NCI-H2227 (cell line): ENCODE measurements around the gene MTA3.
"Not testable (repeated sequence)": the region's sequence is repeated elsewhere in the genome, so short reads cannot be mapped to it uniquely, and the experiment has no call there.

Source experiments
- DNase-seq: peaks from one replicate; lab custom pipeline; 2025; ENCODE audit not compliant: unreplicated experiment; lab: John Stamatoyannopoulos, UW

Gene MTA3

DNA sequence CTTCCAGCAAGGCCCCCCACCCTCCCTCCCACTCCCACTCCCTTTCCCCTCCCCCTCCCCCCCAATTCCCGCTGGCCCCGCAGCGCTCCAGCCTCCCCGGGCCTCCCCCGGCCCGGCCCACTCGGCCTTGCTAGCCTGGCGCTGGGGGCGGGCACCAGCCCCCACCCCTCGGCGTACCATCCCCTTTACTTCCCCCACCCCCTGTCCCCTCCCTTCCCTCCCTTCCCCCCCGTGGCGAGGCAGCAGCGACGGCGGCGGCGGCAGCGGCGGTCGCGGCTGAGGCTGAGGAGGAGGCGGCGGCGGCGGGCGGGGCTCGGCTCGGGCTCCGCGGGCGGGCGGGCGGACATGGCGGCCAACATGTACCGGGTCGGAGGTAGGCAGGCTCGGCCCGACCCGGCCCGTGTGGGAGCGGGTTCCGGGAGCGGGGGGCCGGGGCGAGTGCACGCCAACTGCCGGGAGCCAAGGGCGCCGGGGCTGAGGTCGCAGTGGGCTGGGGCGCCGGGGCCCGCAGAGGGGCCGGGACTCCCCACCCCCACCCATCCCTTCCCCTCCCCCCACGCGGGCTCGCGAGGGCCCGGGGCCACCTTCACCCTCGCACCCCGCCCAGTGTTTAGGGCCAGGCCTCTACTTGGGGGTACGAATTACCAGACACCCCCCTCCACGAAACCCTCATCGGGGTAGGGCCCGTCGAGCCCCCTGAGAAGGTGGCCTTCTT, at the start of gene MTA3:
MTA3 (plus strand) TSS at position 232 of the 715 bp plus-strand sequence; CDS start at position 346, 114 bp downstream.
- DNase-seq, result peak; percentile 86

DNA sequence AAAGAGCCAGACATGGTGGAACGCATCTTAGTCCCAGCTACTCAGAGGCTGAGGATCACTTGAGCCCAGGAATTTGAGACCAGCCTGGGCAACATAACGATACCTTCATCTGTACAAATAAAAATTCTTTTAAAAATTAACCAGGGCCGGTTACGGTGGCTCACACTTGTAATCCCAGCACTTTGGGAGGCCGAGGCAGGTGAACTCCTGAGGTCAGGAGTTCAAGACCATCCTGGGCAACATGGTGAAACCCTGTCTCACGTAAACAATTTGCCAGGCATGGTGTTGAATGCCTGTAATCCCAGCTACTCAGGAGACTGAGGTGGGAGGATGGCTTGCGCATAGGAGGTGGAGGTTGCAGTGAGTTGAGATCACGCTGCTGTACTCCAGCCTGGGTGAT, 48.8 kb upstream of the MTA3 start:
- no peak for DNase-seq

DNA sequence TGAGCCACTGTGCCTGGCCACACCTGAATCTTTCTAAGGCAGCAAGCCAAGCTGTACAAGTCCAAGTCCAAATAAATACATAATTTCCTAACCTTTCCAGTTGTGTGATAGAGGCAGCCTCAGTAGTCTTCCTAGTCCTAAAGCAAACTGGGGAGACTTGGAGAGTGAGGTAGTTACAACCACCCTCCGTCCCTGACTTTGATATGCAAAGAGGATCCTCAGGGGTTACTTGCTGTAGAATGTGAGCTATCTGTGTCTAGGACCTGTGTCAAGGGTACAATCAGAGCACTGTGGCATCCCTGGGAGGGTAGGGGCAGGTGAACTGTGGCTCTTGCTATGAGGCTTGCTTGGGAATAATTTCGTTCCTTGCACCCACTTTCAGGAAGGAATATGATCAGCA, 46.4 kb upstream of the MTA3 start:
- no peak for DNase-seq

DNA sequence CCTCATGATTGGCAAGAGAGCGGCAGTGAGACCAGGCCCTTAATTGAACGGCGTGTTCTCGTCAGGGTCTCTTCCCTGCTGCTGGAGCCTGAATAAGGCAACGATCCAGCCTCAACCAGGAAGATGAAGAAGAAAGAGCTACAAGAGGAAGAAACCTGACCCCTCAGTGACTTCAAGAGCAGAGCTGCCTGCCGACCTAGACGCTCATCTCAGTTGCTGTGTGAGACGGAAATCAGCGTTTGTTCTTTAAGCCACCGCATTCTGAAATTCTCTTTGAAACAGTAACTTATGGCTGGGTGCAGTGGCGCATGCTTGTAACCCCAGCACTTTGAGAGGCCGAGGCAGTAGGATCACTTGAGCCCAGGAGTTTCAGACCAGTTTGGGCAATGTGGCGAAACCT, 45.1 kb upstream of the MTA3 start:
- no peak for DNase-seq

DNA sequence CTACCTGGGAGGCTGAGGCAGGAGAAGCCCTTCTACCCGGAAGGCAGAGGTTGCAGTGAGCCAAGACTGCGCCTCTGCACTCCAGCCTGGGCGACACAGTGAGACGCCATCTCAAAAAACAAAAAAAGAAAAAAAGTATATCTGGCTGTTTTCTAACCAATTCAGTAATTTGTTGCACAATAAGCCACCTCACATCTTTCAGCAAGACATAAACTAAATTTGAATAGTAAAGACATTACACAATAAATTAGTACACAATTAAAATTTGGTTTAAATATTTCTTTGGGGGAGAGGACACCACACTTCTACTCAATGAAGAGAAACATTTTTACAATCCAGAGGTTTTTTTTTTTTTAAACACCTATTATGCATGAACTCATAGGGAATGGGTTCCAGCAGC, 36.0 kb upstream of the MTA3 start:
- no peak for DNase-seq

DNA sequence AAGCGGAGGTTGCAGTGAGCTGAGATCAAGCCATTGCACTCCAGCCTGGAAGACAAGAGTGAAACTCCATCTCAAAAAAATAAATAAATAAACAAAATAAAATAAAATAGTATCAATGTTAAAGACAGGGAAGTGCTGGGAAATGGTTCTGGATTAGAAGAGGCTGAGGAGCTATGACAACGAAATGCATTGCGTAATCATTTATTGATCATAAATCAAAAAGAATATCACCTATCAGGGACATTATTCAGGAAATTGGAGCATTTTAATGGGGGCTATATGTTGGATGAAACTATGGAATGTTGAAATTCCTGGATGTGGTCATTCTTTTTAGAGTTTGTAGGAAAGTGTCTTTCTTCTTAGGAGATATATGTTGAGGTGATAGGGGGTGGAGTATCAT, 30.9 kb upstream of the MTA3 start:
- no peak for DNase-seq

DNA sequence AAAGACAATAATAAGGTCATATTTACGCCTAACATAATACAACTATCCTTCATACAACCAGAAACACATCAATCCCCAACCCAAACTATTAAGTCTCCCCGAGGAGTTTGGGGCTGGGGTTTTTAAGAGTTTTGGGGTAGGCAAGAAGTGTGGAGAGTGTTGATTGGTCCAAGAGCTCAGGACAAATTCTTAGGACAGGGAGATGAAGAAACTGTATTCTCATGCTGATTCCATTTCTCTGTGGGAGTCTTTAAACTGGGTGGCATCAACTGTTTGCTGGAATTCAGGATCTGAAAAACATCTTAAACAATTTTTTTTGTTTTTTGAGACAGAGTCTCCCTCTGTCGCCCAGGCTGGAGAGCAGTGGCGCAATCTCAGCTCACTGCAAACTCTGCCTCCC, 25.6 kb upstream of the MTA3 start:
- no peak for DNase-seq

DNA sequence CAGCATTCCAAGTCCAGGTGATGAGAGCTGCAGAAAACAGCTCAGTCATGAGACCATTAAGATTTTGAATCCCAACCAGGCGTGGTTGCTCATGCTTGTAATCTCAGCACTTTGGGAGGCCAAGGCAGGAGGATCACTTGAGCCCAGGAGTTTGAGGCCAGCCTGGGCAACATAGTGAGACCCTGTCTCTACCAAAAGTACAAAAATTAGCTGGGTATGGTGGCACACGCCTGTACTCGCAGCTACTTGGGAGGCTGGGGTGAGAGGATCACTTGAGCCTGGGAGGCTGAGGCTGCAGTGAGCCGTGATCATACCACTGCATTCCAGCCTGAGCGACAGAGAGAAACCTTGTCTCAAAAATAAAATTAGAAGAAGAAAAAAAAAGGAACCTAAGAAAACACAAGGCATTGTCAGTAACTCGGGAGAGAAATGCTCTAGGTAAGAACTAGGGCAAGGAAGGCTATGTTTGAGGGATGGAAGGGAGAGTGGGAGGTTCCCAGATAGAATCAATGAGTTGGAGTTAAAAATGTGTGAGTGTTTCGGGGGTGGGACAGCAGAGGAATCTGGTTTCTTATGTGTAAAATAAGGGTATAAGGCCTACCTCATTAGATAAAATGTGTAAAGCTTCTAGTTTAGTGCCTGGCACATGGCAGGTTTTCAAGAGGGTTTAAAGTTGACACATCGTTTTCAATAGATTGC, 23.3 kb upstream of the MTA3 start:
- no peak for DNase-seq

DNA sequence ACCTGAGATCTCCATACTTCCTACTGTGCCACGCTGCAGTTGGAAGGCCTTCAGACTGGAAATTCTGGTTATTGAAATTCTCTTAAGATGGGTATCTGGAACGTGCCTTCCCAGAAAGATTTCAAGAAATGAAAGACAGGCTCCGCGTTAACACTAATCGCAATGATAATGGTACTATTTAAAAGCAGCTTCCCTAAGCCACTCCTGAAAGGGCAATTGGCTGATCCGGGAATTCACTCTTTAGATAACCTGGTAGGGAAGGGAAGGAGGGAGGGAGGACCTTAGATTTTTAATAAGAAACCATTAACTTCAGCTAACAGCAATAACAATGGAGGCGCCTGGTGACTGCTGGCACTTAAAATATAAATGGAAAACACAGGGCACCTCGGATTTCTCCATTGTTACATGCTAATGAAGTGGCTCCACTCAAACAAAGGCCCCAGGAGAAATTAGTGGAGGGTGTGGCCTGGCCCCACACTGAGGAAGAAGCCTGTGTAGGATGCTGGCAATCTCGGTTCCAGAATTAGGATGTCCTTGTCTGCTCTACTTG, 22.5 kb upstream of the MTA3 start:
- peak; percentile 26 for DNase-seq

DNA sequence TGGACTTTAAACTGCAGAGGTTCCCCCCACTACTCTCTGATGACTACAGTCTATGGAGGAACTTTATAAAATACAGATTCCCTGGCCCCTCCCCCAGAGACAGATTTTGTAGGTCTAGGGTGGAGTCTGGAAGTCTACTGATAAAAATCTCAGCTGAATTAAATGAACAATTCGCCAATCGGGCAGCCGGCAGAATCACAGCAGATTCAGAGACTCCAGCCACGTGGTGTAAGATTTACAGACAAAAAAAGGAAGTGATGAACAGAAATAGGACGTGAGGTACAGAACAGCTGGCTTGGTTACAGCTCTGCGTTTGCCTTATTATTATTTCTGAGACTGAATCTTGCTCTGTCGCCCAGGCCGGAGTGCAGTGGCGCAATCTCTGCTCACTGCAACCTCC, 21.4 kb upstream of the MTA3 start:
- DNase-seq, result no peak

DNA sequence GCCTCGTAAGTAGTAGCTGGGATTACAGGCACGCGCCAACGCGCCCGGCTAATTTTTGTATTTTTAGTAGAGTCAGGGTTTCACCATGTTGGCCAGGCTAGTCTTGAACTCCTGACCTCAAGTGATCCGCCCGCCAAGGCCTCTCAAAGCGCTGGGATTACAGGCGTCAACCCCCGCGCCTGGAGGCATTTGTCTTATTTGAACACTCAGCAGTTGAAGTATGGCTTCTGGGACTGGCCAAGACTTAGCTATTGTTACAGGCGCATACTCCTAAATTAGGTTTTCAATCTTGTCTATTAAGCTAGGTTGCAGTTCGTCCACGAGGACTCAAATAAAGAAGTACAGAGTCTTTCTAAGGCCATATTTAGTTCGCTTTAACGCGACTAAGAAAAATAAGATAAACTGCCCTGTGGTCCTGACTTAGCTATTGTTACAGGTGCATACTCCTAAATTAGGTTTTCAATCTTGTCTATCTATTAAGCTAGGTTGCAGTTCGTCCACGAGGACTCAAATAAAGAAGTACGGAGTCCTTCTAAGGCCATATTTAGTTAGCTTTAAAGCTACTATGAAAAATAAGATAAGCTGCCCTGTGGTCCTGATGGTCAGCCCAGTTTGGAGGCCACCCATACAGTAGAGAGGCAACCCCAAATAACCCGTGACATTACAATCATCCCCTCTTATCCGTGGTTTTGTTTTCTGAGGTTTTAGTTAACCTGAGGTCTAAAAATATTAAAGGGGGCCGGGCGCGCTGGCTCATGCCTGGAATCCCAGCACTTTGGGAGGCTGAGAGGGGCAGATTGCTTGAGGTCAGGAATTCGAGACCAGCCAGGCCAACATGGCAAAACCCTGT, 20.8 kb upstream of the MTA3 start:
- no peak for DNase-seq

DNA sequence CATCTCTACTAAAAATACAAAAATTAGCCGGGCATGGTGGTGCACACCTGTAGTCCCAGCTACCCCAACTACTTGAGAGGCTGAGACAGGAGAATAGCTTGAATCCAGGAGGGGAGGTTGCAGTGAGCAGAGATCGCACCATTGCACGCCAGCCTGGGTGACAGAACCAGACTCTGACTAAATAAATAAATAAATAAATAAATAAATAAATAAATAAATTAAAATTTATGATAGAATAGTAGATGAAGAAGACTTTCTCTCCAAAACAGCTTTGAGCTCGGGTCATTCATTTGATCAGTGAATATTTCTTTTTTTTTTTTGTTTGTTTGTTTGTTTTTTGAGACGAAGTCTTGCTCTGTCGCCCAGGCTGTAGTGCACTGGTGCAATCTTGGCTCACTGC, 17.6 kb upstream of the MTA3 start:
- DNase-seq, result no peak

DNA sequence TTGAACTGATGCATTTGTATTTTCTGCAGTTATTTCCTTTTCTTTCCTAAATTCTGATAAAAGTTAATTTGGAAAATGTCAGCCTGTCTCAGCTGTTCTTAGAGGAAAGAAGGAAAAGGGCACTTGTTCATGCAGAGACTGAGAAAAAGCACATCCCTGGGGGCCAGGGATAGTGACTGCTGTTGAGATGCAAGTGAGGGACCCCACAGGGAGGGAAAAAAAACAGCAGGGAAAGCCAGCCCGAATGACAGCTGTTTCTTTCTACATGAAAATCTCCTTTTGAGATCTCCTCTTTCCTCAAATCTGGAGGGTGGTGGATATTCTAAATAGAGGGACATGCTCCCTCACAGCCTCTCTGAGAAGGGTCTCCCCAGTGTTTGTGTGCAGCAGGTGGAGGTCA, 14.0 kb upstream of the MTA3 start:
- no peak for DNase-seq

DNA sequence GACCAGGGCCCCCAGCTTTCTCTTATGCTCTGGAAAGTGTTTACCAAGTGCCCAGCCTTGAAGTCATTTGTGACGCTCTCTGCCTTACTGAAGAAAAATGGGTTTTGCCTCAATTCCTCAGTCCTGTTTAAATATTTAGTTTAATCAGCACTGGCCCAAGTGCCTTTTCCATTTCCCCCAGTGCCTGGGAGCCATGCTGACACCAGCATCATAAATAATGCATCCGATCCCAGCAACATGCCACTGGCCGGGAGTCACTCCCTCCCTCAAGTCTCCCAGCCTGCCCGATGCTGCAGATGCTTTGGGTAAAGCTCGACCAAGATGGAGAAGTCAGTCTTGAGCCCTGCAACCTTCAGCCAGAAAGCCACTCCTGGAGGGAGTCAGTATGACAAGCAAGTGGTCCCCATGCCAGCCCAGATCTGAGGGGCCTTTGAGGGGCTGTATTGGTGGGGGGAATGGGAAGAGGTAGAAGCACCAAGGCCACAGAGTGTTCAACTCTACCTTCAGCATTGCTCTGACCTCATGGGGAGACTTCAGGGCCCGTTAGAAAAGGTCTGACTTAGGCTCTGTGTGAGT, 12.0 kb upstream of the MTA3 start:
- DNase-seq, result no peak

DNA sequence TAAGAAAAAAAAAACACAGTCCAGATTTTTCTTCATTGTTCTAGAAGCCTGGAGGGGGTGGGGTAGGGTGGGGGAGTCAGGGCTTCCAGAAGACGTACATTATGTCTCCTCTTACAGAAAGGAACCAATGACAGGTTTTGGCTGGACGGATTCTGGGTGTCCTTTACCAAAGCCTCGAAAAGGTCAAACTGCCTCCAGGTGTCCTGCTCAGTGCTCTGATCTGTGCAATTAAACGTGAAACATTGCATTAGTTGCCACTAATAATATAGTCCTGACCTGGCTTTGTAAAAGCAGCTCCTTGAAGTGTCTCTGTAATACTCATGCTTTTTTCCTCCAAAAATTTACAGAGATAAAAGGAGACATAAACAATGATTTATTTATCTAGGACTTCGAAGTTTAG, 11.1 kb upstream of the MTA3 start:
- no peak for DNase-seq

DNA sequence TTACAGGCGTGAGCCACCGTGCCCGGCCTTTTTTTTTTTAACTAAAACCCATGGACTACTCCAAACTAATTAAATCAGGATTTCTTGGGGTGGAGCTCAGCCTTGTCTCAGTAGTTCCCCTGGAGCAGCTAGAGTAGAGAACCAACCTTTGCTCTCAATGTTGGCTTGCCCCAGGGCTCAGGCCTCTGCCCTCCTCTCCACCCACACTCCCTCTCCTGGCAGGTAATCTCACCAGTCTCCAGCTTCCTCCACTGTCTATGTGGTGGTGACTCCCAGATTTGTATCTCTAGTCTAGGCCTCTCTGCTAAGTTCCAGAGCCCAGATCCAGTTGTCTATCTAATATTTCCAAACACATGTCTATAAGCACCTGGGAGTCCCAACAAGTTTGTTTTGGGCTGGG, 9.6 kb upstream of the MTA3 start:
- DNase-seq, result no peak

DNA sequence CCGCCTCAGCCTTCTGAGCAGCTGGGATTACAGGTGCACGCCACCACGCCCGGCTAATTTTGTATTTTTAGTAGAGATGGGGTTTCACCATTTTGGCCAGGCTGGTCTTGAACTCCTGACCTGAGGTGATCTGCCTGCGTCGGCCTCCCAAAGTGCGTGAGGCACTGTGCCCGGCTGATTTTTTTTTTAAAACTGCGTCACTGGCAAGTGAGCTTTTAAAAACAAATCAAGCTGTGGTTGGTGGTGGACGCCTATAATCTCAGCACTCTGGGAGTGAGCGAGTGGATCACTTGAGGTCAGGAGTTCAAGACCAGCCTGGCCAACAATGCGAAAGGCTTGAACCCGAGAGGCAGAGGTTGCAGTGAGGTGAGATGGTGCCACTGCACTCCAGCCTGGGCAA, 8.3 kb upstream of the MTA3 start:
- DNase-seq, result not testable (repeated sequence)

DNA sequence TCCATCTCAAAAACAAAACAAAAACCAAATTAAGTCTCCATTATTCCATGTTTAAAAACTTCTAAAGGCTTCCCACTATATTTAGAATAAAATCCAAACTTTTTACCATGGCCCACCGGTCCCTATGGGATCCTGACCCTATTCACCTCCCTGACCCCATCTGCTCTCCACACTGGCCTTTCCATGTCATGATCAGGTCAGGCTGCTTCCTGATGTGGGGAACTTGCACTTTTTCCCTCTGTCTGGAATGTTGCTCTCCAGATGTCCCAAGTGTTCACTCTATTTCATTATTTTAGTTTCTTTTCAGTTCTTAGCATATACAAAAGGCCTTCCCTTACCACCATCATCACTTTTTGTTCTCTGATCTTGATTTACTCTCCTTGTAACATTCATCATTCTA, 7.5 kb upstream of the MTA3 start:
- no peak for DNase-seq

DNA sequence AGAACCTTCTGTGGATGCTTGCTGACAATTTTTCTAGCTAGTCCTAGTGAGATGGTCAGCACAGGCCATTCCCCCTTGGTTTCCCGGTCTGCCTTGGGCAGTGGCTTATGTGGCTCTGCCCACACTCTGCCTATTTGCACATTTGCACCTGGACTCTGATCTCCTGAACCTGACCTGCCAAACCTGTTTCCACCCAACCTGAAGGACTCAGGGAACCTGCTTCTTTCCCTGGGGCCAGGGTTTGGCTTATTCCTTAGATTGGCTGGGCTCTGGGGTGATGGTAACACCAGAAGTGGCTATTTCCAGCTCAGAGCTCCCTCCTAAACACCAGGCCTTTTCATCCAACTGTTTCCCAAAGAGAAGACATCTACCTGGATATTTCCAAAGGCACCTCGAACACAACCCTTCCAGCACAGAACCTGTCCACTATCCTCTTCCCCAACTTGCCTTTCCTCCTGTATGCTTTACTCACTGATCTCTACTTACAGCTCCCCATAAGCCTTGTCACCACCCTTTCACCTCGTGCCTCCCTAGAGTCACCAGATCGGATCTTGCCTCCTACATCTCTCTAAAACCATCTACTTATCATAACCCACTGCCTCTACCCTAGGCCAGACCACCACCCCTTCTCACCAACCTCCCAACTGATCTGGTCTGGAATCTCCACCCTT, 5.8 kb upstream of the MTA3 start:
- DNase-seq, result no peak

DNA sequence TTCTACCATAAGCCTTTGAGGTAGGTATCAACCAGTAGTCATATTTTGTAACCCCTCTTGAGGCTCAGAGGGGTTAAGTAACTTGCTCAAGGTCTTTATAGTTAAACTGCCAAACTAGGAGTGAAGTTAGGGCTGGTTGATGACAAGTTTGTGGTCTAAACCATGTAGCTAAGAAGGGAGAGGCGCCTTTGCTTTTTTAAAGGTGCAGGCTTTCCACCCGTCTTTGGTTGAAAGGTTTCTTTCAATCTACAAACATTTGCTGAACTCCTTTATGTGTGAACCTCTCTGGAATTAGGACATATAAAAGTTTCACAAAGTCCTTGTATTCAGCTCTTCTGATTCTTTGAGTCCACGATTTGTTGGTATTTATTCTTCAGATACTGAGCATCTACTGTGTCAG, 2.4 kb upstream of the MTA3 start:
- DNase-seq, result no peak

DNA sequence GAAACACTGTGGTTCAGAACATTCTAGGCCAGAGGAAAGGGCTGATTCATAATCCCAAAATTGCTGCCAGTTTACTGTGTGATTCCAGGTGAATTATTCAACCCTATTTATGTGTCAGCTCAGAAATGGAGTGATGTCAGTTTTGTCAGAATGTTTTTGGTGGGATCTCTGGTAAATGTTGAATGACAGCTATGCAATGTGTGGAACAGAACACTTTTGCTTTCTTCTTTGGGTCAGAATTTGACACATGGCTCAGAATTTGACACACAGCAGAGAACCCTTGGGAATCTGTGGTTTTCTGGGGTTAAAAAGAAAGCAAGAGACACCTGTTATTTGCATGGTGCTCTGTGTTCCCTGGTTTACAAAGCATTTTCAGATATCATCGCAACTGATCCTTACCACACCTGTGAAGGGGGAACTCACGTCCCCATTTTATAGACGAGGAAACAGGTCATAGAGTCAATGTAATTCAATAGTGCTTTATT, 1.6 kb upstream of the MTA3 start:
- DNase-seq, result no peak
